GM18867 (cell line): ENCODE results near the gene RCBTB1.
"Not testable (repeated sequence)": the region's sequence is repeated elsewhere in the genome, so short reads cannot be mapped to it uniquely, and the experiment has no call there.

ENCODE experiments used
- ATAC-seq: cut with Tn5 transposase; IDR thresholded peaks from one replicate; pipeline ENCODE4 v1.9.1; 2021; ENCODE audit warnings: mild to moderate bottlenecking, moderate library complexity; ENCODE audit not compliant: unreplicated experiment

The RCBTB1 gene

DNA sequence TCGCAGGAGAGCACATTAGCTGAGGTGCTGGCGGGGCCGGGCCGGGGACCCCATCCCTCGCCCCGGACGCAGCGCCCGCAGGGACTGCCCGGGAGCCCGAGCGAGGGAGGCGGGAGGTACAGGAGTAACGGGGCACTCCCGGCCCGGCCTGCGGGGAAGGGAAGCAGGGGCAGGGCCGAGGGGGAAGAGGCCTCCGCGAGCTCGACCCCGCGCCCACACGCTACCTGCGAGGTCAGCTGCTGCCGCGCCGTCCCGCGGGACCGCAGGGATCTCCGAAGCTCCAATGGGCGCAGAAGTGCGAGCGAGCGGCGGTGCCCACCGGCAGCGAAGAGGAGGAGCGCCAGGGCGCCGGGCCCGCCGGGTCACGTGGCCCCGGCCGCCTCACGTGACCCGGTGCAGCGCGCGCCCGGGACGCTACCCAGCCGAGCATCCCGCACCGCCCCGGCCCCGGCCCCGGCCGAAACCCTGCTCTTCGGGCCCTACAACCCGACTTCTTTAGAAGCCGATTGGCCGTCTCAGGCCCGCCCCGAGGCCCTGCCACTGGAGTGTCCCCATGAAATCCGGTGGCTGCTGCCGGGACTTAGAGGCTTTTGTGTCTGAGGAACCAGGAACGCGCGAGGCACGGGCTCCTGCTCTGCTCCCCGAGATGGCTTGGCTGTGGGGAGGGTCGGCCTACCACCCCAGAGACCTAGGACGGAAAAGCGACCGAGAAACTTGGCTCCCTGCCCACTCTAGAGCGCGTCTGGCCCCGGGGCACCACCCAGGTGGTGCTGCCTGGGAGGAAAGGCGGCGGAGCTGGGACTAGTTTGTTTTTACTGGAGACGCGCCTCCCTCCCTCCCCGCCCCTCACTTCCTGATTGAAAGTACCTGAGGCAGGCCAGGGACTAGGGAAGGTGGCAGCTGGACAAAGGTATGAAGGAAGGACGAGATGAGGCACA is at the start of gene RCBTB1:
Gene RCBTB1, minus strand, starts transcription at position 339 of the 938 bp plus-strand sequence. CDS start 18,279 bp downstream, outside the sequence.
- peak; percentile 94 for ATAC-seq

DNA sequence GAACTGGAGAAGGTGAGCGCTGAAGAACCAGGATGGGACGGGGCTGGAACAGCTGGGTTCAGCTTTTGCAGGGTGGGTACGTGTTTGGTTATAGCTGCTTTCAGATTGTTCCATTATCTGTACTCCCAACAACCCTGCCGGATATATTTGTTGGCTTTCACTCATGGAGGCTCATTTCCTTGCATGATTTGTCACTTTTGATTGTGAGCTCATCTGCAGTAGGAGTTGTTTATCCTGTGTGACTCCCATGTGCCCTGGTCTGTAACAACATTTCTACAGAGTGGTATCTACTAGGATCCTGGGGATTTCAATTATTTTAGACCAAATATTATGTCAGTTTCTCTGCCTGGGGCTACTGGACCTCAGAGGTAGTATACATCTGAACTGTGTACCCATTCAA is 48.4 kb upstream of the RCBTB1 start:
- no peak for ATAC-seq

DNA sequence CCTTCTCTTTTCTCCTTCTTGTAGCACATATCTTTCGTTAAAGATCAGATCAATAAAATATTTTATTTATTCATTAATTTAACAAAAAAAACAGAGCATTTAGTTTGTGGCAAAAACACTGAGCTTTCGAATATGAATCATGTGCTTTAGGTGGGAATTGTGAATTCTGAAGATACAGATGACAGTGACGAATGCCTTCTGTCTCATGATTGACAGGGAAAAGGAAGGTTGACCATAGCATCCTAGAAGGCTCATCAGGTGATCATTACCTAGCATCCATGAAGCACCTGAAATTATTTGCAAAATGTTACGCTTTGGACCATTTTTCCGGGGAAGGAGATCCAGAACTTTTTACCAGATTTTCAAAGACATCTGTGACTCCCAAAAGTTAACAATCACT is 46.8 kb upstream of the RCBTB1 start:
- ATAC-seq, result no peak

DNA sequence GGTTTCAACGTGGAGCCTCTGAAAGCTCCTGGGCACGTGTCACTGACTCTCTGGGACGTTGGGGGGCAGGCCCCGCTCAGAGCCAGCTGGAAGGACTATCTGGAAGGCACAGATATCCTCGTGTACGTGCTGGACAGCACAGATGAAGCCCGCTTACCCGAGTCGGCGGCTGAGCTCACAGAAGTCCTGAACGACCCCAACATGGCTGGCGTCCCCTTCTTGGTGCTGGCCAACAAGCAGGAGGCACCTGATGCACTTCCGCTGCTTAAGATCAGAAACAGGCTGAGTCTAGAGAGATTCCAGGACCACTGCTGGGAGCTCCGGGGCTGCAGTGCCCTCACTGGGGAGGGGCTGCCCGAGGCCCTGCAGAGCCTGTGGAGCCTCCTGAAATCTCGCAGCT is 45.2 kb upstream of the RCBTB1 start:
- no peak for ATAC-seq

- ATAC-seq, result no peak
These were observed 44.6 kb upstream of the RCBTB1 start for GRCh38 chr13:49629947-49630346.

GRCh38 chr13:49629196-49629938 is 44.0 kb upstream of the RCBTB1 start:
- no peak for ATAC-seq

DNA sequence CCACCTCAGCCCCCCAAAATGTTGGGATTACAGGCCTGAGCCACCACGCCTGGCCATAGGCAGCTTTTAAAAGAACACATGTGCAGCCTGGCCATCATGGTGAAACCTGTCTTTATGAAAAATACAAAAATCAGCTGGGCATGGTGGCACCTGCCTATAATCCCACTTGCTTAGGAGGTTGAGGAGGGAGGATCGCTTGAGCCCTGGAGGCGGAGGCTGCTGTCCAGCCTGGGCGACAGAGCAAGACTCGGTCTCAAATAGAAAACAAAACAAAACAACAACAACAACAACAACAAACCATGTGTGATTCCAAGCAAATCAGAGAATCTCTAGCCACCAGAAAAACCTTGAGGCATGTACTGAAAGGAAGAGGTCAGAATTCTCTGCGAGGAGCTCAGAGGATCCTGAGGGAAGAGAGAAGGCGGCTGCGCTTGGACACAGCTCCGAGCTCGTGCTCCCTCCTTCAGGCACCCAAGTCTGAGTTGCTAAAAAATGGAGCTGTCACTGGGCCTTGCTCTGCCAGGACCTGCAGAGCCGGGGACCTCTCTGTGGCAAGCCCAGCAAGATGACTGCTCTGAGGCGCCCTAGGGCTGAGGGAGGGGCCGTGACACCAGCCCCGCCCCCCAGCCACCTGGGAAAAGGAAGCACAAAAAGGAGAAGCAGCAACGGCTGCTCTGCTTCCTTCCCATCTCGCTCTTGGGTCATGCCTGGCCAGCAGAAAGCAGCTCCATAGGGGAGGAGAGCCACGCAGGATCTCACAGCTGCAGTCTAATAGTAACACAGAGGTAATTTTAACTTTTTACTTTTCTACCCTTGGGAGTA is 42.7 kb upstream of the RCBTB1 start, which contains the start of gene ARL11:
Gene ARL11, plus strand, starts transcription at position 677 of the 822 bp plus-strand sequence. CDS start 1,941 bp downstream, outside the sequence.
- peak; percentile 95 for ATAC-seq

DNA sequence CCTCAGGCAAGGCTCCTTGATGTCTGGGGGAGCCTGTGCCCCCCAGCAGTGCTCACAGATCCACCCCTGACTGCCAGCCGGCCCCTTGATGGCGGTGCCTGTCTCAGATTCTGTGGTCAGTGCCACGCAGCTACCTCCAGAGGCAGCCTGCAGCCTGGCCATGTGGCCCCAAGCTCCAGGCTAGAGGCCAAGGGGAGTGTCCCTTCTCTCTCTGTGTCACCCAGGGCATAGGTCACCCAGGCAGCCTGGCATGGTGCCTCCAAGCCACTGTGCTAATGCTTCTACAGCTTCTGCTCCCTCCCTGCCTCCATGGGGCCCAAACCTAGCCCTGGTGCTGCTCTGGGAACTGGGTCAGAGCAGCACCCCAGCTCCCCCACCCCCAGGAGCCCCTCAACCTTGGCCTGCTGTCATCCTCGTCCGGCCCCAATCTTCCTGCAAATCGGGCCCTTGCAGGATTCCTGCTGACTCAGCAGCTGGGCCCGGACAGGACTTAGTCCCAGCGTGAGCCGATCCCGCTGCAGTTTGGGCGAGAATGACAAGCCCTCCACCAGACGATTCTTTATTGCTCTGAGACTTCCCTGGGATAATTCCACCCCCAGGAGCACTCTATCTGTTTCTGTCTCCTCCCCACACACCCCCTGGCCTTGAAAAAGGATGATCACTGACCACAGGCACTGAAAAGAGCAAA is 40.2 kb upstream of the RCBTB1 start:
- ATAC-seq, result no peak

DNA sequence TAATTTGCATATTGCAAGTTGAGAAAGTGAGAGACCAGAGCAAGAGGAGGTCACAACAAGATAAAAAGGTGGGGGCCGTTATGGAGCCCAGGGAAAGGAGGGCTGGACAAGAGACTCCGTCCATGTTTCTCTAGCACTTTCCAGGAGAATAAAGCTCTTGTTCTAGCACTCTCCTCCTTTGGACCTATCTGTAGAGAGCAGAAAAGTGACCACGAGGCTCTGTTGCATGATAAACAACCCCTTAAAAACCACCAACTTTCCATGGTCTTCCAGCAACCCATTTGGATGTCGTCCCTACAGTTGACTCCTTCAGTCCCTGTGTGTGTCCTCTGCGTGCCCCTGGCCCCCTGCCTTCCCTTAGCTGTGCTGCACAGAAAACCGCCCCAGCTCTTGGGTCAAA is 38.9 kb upstream of the RCBTB1 start:
- ATAC-seq, result no peak

- ATAC-seq, result no peak
These were observed 37.0 kb upstream of the RCBTB1 start for GRCh38 chr13:49622174-49622946.

DNA sequence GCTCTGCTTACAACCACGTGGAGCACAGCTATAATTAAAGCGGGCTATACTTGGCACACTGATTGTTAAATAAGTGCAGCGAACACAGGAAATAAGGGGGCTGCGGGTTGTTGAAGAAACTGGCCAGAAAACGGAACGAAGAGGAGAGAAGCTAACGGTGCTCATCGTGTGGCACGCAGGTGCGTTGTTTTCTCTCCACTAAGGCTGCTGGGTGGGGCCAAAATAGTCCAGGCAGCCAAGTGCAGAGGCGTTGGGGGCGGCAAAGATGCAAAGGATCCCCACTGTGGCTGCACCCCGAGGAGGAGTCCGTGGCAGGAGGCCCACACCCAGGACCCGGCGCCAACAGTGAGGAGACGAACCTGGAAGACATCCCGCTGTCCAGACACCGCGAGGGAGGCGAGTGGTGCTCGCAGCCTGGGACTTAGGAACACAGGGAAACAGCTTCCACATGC is 34.8 kb upstream of the RCBTB1 start:
- peak; percentile 89 for ATAC-seq

- ATAC-seq, result no peak
These were observed 31.3 kb upstream of the RCBTB1 start for GRCh38 chr13:49616676-49617065.

- no peak for ATAC-seq
These were observed 30.7 kb upstream of the RCBTB1 start for GRCh38 chr13:49615836-49616675.

DNA sequence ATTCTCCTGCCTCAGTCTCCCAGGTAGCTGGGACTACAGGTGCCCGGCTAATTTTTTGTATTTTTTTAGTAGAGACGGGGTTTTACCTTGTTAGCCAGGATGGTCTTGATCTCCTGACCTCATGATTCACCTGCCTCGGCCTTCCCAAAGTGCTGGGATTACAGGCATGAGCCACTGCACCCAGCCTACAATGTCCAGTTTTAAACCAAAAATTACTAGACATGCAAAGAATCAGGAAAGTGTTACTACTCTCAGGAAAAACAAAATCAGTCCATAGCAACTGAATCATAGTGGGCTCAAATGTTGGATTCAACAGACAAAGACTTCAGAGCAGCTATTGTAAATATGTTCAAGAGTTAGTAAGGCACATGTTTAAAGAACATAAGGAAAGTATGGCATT is 26.7 kb upstream of the RCBTB1 start:
- ATAC-seq, result not testable (repeated sequence)

GRCh38 chr13:49610176-49610575 is 24.8 kb upstream of the RCBTB1 start:
- no peak for ATAC-seq

DNA sequence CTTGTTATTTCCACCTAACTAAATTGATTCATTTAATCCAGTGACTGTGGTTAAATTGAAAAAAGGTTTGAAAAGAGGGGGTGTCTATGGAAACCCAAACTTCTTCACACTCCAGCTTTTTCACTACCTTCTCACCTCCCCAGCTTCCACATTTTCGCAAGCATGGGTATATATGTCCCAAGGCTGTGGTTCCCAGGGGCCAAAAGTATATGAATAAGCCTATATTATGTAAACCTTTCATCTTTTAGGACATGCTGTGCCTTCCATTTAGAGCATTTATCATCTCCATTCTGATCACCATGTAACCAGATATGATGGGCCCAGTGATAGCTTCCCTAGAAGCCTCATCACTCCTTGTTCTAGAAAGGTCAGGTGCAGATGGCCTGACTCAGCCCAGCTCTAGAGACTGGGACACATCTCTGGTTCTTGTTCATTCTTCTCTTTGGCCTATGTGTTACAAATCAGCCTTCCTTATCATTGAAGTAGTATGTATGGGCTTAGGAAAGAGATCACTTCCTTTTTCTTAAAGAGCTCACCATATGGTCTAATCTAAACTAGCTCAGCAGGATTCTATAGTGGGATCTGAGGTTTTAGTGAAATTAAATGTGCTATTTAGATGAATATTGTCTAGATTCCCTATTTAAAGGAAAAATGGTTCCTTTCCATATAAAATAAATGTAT is 23.4 kb upstream of the RCBTB1 start:
- ATAC-seq, result no peak

DNA sequence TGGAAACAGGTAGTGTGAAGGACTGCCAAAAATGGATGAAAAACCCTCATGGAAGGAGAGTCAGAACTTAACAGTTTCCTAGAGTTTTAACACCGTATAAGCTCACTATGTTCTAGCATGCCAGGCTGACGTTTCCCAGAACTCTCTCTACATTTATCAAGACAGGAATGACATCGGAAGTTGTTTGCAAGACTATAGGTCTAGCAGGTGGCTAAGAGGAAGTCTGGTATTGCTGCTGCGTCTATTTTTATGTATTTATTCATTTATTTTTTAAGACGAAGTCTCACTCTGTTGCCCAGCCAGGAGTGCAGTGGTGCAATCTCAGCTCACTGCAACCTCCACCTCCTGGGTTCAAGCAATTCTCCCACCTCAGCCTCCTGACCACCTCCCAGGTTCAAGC is 22.4 kb upstream of the RCBTB1 start:
- no peak for ATAC-seq
